ENCODE measurements around the gene CCNH. TPM values are rescaled to one million over a fixed set of nuclear protein-coding genes. Genes with fewer than 3 reads are reported as not detected.

CCNH gene
- total RNA-seq, 2 experiments from 2014 or later = 68.7 to 76.1 TPM

DNA sequence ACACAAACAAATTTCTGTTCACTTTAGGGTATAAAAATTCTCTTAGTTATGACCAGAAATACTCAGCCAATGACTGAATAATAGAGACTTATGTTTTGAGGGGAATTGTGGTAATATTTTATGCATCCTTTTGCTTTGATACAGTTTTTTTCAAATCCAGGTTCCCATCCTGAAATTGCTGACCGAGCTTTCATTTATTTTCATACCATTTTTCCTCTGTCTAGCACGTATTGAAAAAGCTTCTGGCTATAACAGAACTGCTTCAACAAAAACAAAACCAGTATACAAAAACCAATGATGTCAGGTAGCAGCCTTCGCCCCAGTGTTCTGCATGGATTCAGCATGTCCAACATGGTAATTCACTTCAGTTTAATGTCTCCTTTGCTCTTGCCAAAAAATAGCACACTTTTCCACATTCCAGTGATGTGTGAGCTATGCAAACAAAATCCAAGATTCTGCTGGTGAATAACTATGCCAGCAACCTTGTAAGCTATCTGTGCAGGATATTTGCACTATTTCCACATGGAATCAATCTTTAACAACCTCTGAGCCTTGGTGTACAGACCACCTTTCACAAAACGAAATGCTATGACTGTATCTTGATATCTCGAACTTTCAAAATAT is 22.0 kb downstream of the CCNH start:
- Mint-ChIP-seq H3K27ac (peak overlapping the region; percentile 67), H3K36me3 (ENCODE audit: low read depth) (peaks cover 52% of the 10 kb centered on the region), H3K4me1 (ENCODE audit: low read depth) (peaks cover 15% of the 10 kb centered on the region), H3K9me3 (no peaks in the 10 kb centered on the region), H3K27me3 (no peaks in the 10 kb centered on the region), H3K4me3 (no peak overlapping the region)
- no peak for ATAC-seq
- POLR2A ChIA-PET = no interaction called here
- no peak for DNase-seq
- CTCF ChIA-PET = interaction anchor here (0.5 to 2.0 kb wide), 3 partner anchors 10 to 213 kb away, joined by 3 to 17 read pairs (median 3); no protein-coding TSS in a partner anchor
- intact Hi-C loops (cut with micrococcal nuclease) = loop anchor here (10.0 kb wide), 1 partner anchor 126 kb away; the partner anchor contains the start of gene RASA1
- TF ChIP-seq, protein P1, sequence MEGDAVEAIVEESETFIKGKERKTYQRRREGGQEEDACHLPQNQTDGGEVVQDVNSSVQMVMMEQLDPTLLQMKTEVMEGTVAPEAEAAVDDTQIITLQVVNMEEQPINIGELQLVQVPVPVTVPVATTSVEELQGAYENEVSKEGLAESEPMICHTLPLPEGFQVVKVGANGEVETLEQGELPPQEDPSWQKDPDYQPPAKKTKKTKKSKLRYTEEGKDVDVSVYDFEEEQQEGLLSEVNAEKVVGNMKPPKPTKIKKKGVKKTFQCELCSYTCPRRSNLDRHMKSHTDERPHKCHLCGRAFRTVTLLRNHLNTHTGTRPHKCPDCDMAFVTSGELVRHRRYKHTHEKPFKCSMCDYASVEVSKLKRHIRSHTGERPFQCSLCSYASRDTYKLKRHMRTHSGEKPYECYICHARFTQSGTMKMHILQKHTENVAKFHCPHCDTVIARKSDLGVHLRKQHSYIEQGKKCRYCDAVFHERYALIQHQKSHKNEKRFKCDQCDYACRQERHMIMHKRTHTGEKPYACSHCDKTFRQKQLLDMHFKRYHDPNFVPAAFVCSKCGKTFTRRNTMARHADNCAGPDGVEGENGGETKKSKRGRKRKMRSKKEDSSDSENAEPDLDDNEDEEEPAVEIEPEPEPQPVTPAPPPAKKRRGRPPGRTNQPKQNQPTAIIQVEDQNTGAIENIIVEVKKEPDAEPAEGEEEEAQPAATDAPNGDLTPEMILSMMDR (IDR thresholded peaks at IDR 0.05) = no peak

DNA sequence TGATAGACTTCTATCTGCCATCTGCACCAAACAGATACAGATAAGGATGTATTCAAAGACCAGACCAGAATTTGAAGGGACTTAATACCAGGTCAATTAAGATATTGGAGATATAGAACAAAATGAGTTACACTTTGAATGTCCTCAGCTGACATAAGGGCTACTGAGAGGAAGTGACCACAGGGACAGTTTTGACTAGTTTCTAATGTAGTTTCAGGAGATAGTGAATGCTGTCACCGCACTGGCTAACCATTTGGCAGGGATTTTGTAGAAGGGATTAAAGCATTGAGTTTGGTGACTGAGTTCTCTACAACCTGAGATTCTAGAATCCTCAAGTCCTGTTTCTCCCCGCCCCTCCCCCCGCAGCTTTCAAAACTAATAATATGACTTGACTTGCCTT is 22.7 kb downstream of the CCNH start:
- peaks cover 51% of the 10 kb centered on the region for H3K36me3 Mint-ChIP-seq (ENCODE audit: low read depth)
- no peak overlapping the region for H3K4me3 Mint-ChIP-seq
- H3K4me1 Mint-ChIP-seq (ENCODE audit: low read depth) = peaks cover 15% of the 10 kb centered on the region
- TF ChIP-seq, protein P1 (IDR thresholded peaks at IDR 0.05) = no peak
- no peaks in the 10 kb centered on the region for H3K27me3 Mint-ChIP-seq
- H3K9me3 Mint-ChIP-seq = no peaks in the 10 kb centered on the region
- ChIA-PET POLR2A (no interaction called here), CTCF (interaction anchor here (0.9 to 1.3 kb wide), 2 partner anchors 10 kb away, joined by 3 to 4 read pairs; no protein-coding TSS in a partner anchor)
- intact Hi-C loops (cut with micrococcal nuclease) = loop anchor here (10.0 kb wide), 1 partner anchor 125 kb away; the partner anchor contains the start of gene RASA1
- peak; percentile 9 for DNase-seq
- peak overlapping the region; percentile 67 for H3K27ac Mint-ChIP-seq
- peak; percentile 34 for ATAC-seq

DNA sequence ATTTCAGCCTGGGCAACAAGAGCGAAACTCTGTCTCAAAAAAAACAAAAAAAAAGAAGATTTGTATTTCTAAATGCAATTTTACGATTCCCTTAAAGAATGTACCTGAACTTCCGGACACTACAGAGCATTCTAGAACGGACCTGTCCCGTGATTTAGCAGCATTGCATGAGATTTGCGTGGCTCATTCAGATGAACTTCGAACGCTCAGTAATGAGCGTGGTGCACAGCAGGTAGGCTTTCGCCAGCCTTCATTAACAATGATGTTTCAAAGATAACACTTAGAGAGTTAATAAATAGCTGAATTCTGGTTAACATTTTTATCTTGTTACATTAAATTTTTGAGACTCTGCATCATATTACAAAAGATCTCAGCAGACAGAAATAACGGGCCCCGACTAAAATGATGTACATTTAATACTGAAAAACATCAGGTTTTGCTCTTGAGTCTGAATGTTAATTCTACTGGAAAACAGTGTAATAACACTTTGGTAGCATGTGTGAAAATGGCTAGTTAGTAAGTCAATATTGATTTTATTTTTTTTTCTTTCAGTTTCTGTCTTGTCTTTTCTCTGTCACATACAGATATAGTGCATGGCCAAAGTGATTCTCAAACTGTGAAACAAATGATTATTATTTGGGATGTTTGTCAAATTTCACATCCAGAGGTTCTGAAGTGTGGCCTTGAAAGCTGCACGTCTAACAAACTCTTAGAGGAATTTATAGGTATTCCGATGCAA is 23.3 kb downstream of the CCNH start:
- ATAC-seq = no peak
- Mint-ChIP-seq H3K9me3 (no peaks in the 10 kb centered on the region), H3K4me1 (ENCODE audit: low read depth) (peaks cover 15% of the 10 kb centered on the region), H3K4me3 (no peak overlapping the region), H3K27ac (peak overlapping the region; percentile 67), H3K36me3 (ENCODE audit: low read depth) (peaks cover 45% of the 10 kb centered on the region), H3K27me3 (no peaks in the 10 kb centered on the region)
- POLR2A ChIA-PET = no interaction called here
- intact Hi-C loops (cut with micrococcal nuclease) = loop anchor here (10.0 kb wide), 1 partner anchor 125 kb away; the partner anchor contains the start of gene RASA1
- CTCF ChIA-PET = interaction anchor here (1.3 kb wide), 1 partner anchor 10 kb away, joined by 4 read pairs; no protein-coding TSS in a partner anchor
- TF ChIP-seq, protein P1 (IDR thresholded peaks at IDR 0.05) = no peak
- DNase-seq = no peak

DNA sequence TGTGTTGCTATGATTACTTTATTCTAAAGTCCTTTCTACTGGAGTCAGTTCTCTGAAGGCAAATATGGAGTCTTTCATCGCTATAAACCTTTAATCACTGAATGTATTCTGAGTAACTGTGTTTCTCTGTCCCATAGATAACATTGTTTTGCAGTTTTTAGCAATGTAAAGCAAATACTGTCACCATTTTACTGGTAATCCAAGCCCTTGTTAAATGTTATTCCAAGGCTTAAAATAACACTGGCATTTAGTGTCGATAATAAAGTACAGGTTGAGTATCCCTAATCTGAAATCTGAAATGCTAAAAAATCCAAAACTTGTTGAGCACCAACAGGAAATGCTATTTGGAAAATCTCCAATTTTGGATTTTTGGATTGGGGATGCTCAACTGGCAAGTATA is 24.6 kb downstream of the CCNH start:
- DNase-seq (no peak), ATAC-seq (no peak)
- Mint-ChIP-seq H3K27me3 (no peaks in the 10 kb centered on the region), H3K4me3 (no peak overlapping the region), H3K27ac (no peak overlapping the region), H3K9me3 (no peaks in the 10 kb centered on the region), H3K4me1 (ENCODE audit: low read depth) (peaks cover 15% of the 10 kb centered on the region), H3K36me3 (ENCODE audit: low read depth) (peaks cover 36% of the 10 kb centered on the region)
- TF ChIP-seq, protein P1 (IDR thresholded peaks at IDR 0.05) = no peak
- ChIA-PET POLR2A (interaction anchor here (1.2 kb wide), 1 partner anchor 12 kb away, joined by 3 read pairs; no protein-coding TSS in a partner anchor), CTCF (no interaction called here)
- intact Hi-C loops (cut with micrococcal nuclease) = no loop called here

DNA sequence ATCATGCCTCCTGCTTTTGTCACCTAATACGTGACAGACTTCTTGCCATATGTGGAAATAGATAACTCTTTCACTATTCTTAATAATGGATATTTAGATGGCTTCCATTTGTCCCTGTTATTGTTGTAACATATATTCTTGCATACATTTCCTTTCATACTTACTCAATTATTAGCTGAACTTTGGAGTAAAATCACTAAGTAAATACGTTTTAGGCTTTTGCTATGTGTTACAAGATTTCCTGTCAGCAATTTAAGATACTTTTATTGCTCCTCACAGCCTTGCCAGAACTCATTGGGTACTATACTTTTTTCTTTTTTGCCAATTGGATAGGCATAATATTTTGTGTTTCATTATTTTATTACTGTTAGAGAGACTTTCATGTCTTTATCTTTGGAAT is 26.9 kb downstream of the CCNH start:
- peaks cover 12% of the 10 kb centered on the region for H3K4me1 Mint-ChIP-seq (ENCODE audit: low read depth)
- no peak overlapping the region for H3K27ac Mint-ChIP-seq
- H3K27me3 Mint-ChIP-seq = no peaks in the 10 kb centered on the region
- no peaks in the 10 kb centered on the region for H3K9me3 Mint-ChIP-seq
- peaks cover 34% of the 10 kb centered on the region for H3K36me3 Mint-ChIP-seq (ENCODE audit: low read depth)
- no peak overlapping the region for H3K4me3 Mint-ChIP-seq
- no peak for ATAC-seq
- intact Hi-C loops (cut with micrococcal nuclease) = no loop called here
- ChIA-PET CTCF (interaction anchor here (0.9 to 1.2 kb wide), 2 partner anchors 325 to 505 kb away, joined by 3 read pairs; no protein-coding TSS in a partner anchor), POLR2A (no interaction called here)
- TF ChIP-seq, protein P1 (IDR thresholded peaks at IDR 0.05) = no peak
- DNase-seq = no peak
